Activated T-helper 1 cell treated with anti-CD3 and anti-CD28 coated beads, Interleukin-2, amount 50 U/mL, for 16 hours (primary cell): ENCODE measurements around the gene RALGDS.

Experiments used
- DNase-seq, 2 donors: peaks; one replicate each; pipeline ENCODE4 v3.0.0-alpha.2; 2020; ENCODE audit warnings: low read depth in 1 of 2, low spot score in 1 of 2

Gene RALGDS

GRCh38 chr9:133137451-133138231 lies 16.6 kb upstream of the RALGDS start:
- DNase-seq, result no peak

- peak in 1 of 2 donors; percentile 50 for DNase-seq
Observed at GRCh38 chr9:133135146-133135745, 14.2 kb upstream of the RALGDS start.

GRCh38 chr9:133134388-133135145 lies 13.5 kb upstream of the RALGDS start:
- DNase-seq, result no peak

- peak; percentile 75 to 79 for DNase-seq
Observed at GRCh38 chr9:133133681-133134387, 12.8 kb upstream of the RALGDS start.

- DNase-seq, result no peak
Observed at GRCh38 chr9:133132174-133132573, 11.1 kb upstream of the RALGDS start.

GRCh38 chr9:133131506-133131905 lies 10.5 kb upstream of the RALGDS start:
- no peak for DNase-seq

GRCh38 chr9:133130685-133131244 lies 9.7 kb upstream of the RALGDS start:
- DNase-seq, result peak in 1 of 2 donors; percentile 46

GRCh38 chr9:133129001-133129795 lies 8.2 kb upstream of the RALGDS start:
- no peak for DNase-seq

- no peak for DNase-seq
Observed at GRCh38 chr9:133128152-133128551, 7.1 kb upstream of the RALGDS start.

GRCh38 chr9:133127340-133127981 lies 6.4 kb upstream of the RALGDS start:
- DNase-seq, result peak in 1 of 2 donors; percentile 38

- DNase-seq, result no peak
Observed at GRCh38 chr9:133126697-133127339, 5.8 kb upstream of the RALGDS start.

- no peak for DNase-seq
Observed at GRCh38 chr9:133125941-133126696, 5.1 kb upstream of the RALGDS start.

GRCh38 chr9:133124907-133125275 lies 3.9 kb upstream of the RALGDS start:
- DNase-seq, result no peak

GRCh38 chr9:133124123-133124906 lies 3.3 kb upstream of the RALGDS start:
- DNase-seq, result no peak

- no peak for DNase-seq
Observed at GRCh38 chr9:133122935-133123611, 2.0 kb upstream of the RALGDS start.

GRCh38 chr9:133122605-133122934 lies 1.5 kb upstream of the RALGDS start:
- DNase-seq, result no peak

- no peak for DNase-seq
Observed at GRCh38 chr9:133121915-133122550, 993 bp upstream of the RALGDS start.
